SK-N-SH (cell line): Measurements from ENCODE around the gene DPF3. TPM values are rescaled to one million over a fixed set of nuclear protein-coding genes. Genes with fewer than 3 reads are reported as not detected.

Experiments
- CTCF ChIA-PET: fragments of 300-600, 350-600 bp; formaldehyde crosslinking; extraction: SDS; loops from one replicate; lab custom pipeline; 2021; lab: Yijun Ruan, JAX
- POLR2A ChIA-PET: fragments of 350-600 bp; sonication (Branson Sonifier 250); formaldehyde crosslinking; extraction: SDS; loops from one replicate; lab custom pipeline; 2020; ENCODE audit warnings: antibody characterized with exemption, inconsistent platforms; lab: Yijun Ruan, JAX
- DNase-seq: peaks from one replicate; pipeline ENCODE4 v3.0.0; 2012
- H2AFZ ChIP-seq: fragments of 200-600 bp; sonication (generic); 2 replicates; pipeline ENCODE4 v1.8.1; 2016; ENCODE audit warnings: antibody characterized with exemption, mild to moderate bottlenecking, low read depth
- H3F3A ChIP-seq: fragments of 200-600 bp; sonication (generic); replicated peaks from 2 replicates; pipeline ENCODE3; 2016; ENCODE audit warnings: antibody characterized with exemption, mild to moderate bottlenecking; ENCODE audit not compliant: insufficient read depth
- H3K27ac ChIP-seq, 2 experiments: fragments of 200-500 bp in 1 of 2; fragments of 200-600 bp in 1 of 2; sonication (Bioruptor generic) in 1 of 2; sonication (generic), shearing (Covaris generic) in 1 of 2; 2 replicates each; pipeline versions ENCODE4 v1.5.1 to v1.6.1; 2014 to 2016; ENCODE audit warnings: low read depth in 2 of 2, inconsistent platforms in 1 of 2, low read length in 1 of 2, mild to moderate bottlenecking in 1 of 2, mixed read lengths in 1 of 2
- H3K27me3 ChIP-seq: fragments of 200-600 bp; sonication (generic), shearing (Covaris generic); 2 replicates; pipeline ENCODE4 v1.6.1; 2016; ENCODE audit warnings: mixed run types; ENCODE audit not compliant: insufficient read depth
- H3K36me3 ChIP-seq, 2 experiments: fragments of 200-500 bp in 1 of 2; fragments of 200-600 bp in 1 of 2; sonication (Bioruptor generic) in 1 of 2; sonication (generic) in 1 of 2; replicated peaks in 1 of 2; 2 replicates each; pipeline versions ENCODE3 to v1.5.1; 2014 to 2016; ENCODE audit warnings: low read length in 1 of 2, mild to moderate bottlenecking in 1 of 2; ENCODE audit not compliant: insufficient read depth in 2 of 2, control insufficient read depth in 1 of 2
- H3K4me1 ChIP-seq, 2 experiments: fragments of 200-500 bp in 1 of 2; fragments of 200-600 bp in 1 of 2; sonication (Bioruptor generic) in 1 of 2; sonication (generic), shearing (Covaris generic) in 1 of 2; 2 replicates each; pipeline versions ENCODE4 v1.5.1 to v1.6.1; 2014 to 2016; ENCODE audit warnings: low read depth in 1 of 2, low read length in 1 of 2, mixed run types in 1 of 2; ENCODE audit not compliant: insufficient read depth in 2 of 2, control insufficient read depth in 1 of 2
- H3K4me2 ChIP-seq: fragments of 200-600 bp; sonication (generic), shearing (Covaris generic); 2 replicates; pipeline ENCODE4 v1.6.1; 2017; ENCODE audit warnings: mixed run types
- H3K4me3 ChIP-seq, 2 experiments: fragments of 200-500 bp in 1 of 2; fragments of 200-600 bp in 1 of 2; sonication (Bioruptor generic) in 1 of 2; sonication (generic), shearing (Covaris generic) in 1 of 2; 2 replicates each; pipeline versions ENCODE4 v1.5.1 to v1.8.1; 2014 to 2016; ENCODE audit warnings: low read depth in 2 of 2, inconsistent platforms in 1 of 2, low read length in 1 of 2, mild to moderate bottlenecking in 1 of 2, mixed read lengths in 1 of 2, moderate library complexity in 1 of 2
- H3K79me2 ChIP-seq: fragments of 200-600 bp; sonication (generic); 2 replicates; pipeline ENCODE4 v1.8.1; 2017; ENCODE audit warnings: mild to moderate bottlenecking; ENCODE audit not compliant: insufficient read depth
- H3K9ac ChIP-seq: fragments of 200-600 bp; sonication (generic); 2 replicates; pipeline ENCODE4 v1.6.1; 2017; ENCODE audit warnings: mixed run types
- H3K9me2 ChIP-seq: fragments of 200-600 bp; sonication (generic); 2 replicates; pipeline ENCODE4 v1.6.1; 2017; ENCODE audit warnings: mixed run types
- H3K9me3 ChIP-seq: fragments of 200-600 bp; sonication (generic); 2 replicates; pipeline ENCODE4 v1.6.1; 2017; ENCODE audit warnings: mixed run types, mild to moderate bottlenecking, moderate library complexity
- H4K20me1 ChIP-seq: fragments of 200-600 bp; sonication (generic); 2 replicates; pipeline ENCODE4 v1.6.1; 2017; ENCODE audit warnings: mild to moderate bottlenecking, mixed run types; ENCODE audit not compliant: insufficient read depth
- CTCF ChIP-seq: fragments of 200-600 bp; sonication (generic); IDR thresholded peaks from 2 replicates; pipeline ENCODE4 v1.6.1; 2017; ENCODE audit warnings: antibody characterized with exemption, mild to moderate bottlenecking, moderate library complexity
- EP300 ChIP-seq, 2 experiments: IDR thresholded peaks; 2 replicates each; pipeline versions ENCODE4 v1.4.0 to v1.6.1; 2012; ENCODE audit warnings: borderline replicate concordance in 1 of 2, low read depth in 1 of 2, low read length in 1 of 2
- FOXJ3 ChIP-seq: sonication (generic); formaldehyde crosslinking; IDR thresholded peaks from 2 replicates; pipeline ENCODE4 v1.5.1; 2020; ENCODE audit warnings: mild to moderate bottlenecking, missing genetic modification reagents
- GATA2 ChIP-seq: sonication (generic); formaldehyde crosslinking; IDR thresholded peaks from 2 replicates; pipeline ENCODE4 v1.5.0; 2020; ENCODE audit warnings: mild to moderate bottlenecking, missing genetic modification reagents
- JUND ChIP-seq: IDR thresholded peaks from 2 replicates; pipeline ENCODE4 v1.4.0; 2012
- MAX ChIP-seq: IDR thresholded peaks from 2 replicates; pipeline ENCODE4 v1.4.0; 2012; ENCODE audit warnings: low read depth
- NFIC ChIP-seq: IDR thresholded peaks from 2 replicates; pipeline ENCODE4 v1.4.0; 2012; ENCODE audit warnings: borderline replicate concordance
- NRF1 ChIP-seq: IDR thresholded peaks from 2 replicates; pipeline ENCODE4 v1.6.1; 2012; ENCODE audit warnings: low read depth, mild to moderate bottlenecking, low read length
- PBX3 ChIP-seq: IDR thresholded peaks from 2 replicates; pipeline ENCODE4; 2012
- POLR2AphosphoS5 ChIP-seq: IDR thresholded peaks from 2 replicates; pipeline ENCODE4 v1.6.1; 2012; ENCODE audit warnings: low read depth, low read length
- RXRA ChIP-seq: IDR thresholded peaks from 2 replicates; pipeline ENCODE4 v1.4.0; 2012; ENCODE audit warnings: low read depth, mild to moderate bottlenecking, borderline replicate concordance
- SIN3A ChIP-seq: IDR thresholded peaks from 2 replicates; pipeline ENCODE4 v1.6.1; 2012; ENCODE audit warnings: low read depth, mild to moderate bottlenecking, low read length, moderate library complexity, borderline replicate concordance
- TCF12 ChIP-seq: IDR thresholded peaks from 2 replicates; pipeline ENCODE4 v1.4.0; 2012
- YY1 ChIP-seq: IDR thresholded peaks from 2 replicates; pipeline ENCODE4 v1.4.0; 2012; ENCODE audit warnings: low read depth, mild to moderate bottlenecking
- ZBTB33 ChIP-seq: IDR thresholded peaks from 2 replicates; pipeline ENCODE4 v1.4.0; 2012; ENCODE audit warnings: low read depth, borderline replicate concordance
- WGBS: methylation state at CpG from one replicate; pipeline ENCODE4 v1.1.6; 2017; ENCODE audit warnings: low lambda C conversion rate; 5-methylcytosine and 5-hydroxymethylcytosine counted together
- polyA plus RNA-seq, 3 experiments: library from polyadenylated mRNA; depleted of rRNA; stranded (reverse); fragments of >200 nt; gene quantifications; 2 replicates each; pipeline ENCODE4 v1.2.3, GENCODE V29; 2012
- TF ChIP-seq, protein P1 (sequence below): fragments of 150-350 bp; IDR thresholded peaks from 2 replicates; pipeline ENCODE4 v1.6.1; 2016; ENCODE audit warnings: mild to moderate bottlenecking, low read depth, low read length
- TF ChIP-seq, protein P2 (sequence below): IDR thresholded peaks from 2 replicates; pipeline ENCODE4 v1.6.1; 2012; ENCODE audit warnings: mild to moderate bottlenecking, low read depth, low read length, moderate library complexity
- TF ChIP-seq, protein P3 (sequence below): fragments of 150-350 bp; IDR thresholded peaks from 2 replicates; pipeline ENCODE4 v1.6.1; 2017; ENCODE audit warnings: antibody characterized with exemption, low read length, low read depth, borderline replicate concordance

Gene DPF3
- polyA plus RNA-seq, 1 of the 3 experiments (the other 2 are of a cell fraction) = 2.8 TPM

GRCh38 chr14:72605921-72606220, 288.0 kb downstream of the DPF3 start:
- Histone ChIP-seq H3K9me2 (no peaks in the 10 kb centered on the region), H3K27ac (no peak overlapping the region), H3F3A (no peaks in the 10 kb centered on the region), H3K27me3 (no peaks in the 10 kb centered on the region), H3K9me3 (no peaks in the 10 kb centered on the region), H2AFZ (no peak overlapping the region), H4K20me1 (no peaks in the 10 kb centered on the region), H3K9ac (no peak overlapping the region), H3K4me3 (no peak overlapping the region), H3K36me3 (no peaks in the 10 kb centered on the region), H3K4me2 (no peak overlapping the region), H3K79me2 (no peaks in the 10 kb centered on the region), H3K4me1 (peaks cover 0 to 16% of the 10 kb centered on the region in 2 experiments; a peak in 2 of 4 replicates)
- WGBS = 79% methylated on average over 3 of the region's 3 CpGs
- no peak for DNase-seq
- TF ChIP-seq FOXJ3 = no peak
- no peak for TF ChIP-seq JUND
- no peak for TF ChIP-seq NRF1
- TF ChIP-seq ZBTB33 = no peak
- no peak for TF ChIP-seq YY1
- TF ChIP-seq EP300 (IDR thresholded peaks at IDR 0.05; ENCODE audit: borderline replicate concordance in 1 of 2, low read depth in 1 of 2, low read length in 1 of 2) = no peak
- no peak for TF ChIP-seq SIN3A
- TF ChIP-seq, protein P1, sequence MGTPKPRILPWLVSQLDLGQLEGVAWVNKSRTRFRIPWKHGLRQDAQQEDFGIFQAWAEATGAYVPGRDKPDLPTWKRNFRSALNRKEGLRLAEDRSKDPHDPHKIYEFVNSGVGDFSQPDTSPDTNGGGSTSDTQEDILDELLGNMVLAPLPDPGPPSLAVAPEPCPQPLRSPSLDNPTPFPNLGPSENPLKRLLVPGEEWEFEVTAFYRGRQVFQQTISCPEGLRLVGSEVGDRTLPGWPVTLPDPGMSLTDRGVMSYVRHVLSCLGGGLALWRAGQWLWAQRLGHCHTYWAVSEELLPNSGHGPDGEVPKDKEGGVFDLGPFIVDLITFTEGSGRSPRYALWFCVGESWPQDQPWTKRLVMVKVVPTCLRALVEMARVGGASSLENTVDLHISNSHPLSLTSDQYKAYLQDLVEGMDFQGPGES = no peak
- TF ChIP-seq PBX3 = no peak
- TF ChIP-seq POLR2AphosphoS5 = no peak
- no peak for TF ChIP-seq GATA2 (CRISPR knock-in tag)
- TF ChIP-seq NFIC = no peak
- no peak for TF ChIP-seq TCF12
- TF ChIP-seq, protein P2, sequence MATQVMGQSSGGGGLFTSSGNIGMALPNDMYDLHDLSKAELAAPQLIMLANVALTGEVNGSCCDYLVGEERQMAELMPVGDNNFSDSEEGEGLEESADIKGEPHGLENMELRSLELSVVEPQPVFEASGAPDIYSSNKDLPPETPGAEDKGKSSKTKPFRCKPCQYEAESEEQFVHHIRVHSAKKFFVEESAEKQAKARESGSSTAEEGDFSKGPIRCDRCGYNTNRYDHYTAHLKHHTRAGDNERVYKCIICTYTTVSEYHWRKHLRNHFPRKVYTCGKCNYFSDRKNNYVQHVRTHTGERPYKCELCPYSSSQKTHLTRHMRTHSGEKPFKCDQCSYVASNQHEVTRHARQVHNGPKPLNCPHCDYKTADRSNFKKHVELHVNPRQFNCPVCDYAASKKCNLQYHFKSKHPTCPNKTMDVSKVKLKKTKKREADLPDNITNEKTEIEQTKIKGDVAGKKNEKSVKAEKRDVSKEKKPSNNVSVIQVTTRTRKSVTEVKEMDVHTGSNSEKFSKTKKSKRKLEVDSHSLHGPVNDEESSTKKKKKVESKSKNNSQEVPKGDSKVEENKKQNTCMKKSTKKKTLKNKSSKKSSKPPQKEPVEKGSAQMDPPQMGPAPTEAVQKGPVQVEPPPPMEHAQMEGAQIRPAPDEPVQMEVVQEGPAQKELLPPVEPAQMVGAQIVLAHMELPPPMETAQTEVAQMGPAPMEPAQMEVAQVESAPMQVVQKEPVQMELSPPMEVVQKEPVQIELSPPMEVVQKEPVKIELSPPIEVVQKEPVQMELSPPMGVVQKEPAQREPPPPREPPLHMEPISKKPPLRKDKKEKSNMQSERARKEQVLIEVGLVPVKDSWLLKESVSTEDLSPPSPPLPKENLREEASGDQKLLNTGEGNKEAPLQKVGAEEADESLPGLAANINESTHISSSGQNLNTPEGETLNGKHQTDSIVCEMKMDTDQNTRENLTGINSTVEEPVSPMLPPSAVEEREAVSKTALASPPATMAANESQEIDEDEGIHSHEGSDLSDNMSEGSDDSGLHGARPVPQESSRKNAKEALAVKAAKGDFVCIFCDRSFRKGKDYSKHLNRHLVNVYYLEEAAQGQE = no peak
- no peak for TF ChIP-seq RXRA
- TF ChIP-seq, protein P3, sequence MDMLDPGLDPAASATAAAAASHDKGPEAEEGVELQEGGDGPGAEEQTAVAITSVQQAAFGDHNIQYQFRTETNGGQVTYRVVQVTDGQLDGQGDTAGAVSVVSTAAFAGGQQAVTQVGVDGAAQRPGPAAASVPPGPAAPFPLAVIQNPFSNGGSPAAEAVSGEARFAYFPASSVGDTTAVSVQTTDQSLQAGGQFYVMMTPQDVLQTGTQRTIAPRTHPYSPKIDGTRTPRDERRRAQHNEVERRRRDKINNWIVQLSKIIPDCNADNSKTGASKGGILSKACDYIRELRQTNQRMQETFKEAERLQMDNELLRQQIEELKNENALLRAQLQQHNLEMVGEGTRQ = no peak
- no peak for TF ChIP-seq MAX
- TF ChIP-seq CTCF = no peak
- CTCF ChIA-PET = no interaction called here
- POLR2A ChIA-PET = no interaction called here
